Left ventricle myocardium inferior (tissue), 1 donor: ENCODE data around the gene DCDC2. TPM values are rescaled to one million over a fixed set of nuclear protein-coding genes. Genes with fewer than 3 reads are reported as not detected.

ENCODE experiments used
- DNase-seq: peaks from one replicate; pipeline ENCODE4 v3.0.0-alpha.2; 2020
- H3K27ac ChIP-seq: fragments of 200-600 bp; replicated peaks from 2 replicates; pipeline ENCODE4 v1.8.0; 2021
- H3K27me3 ChIP-seq: fragments of 200-600 bp; 2 replicates; pipeline ENCODE4 v1.8.0; 2021; ENCODE audit warnings: low read depth
- H3K36me3 ChIP-seq: fragments of 200-600 bp; 2 replicates; pipeline ENCODE4 v1.8.0; 2021
- H3K4me1 ChIP-seq: fragments of 200-600 bp; 2 replicates; pipeline ENCODE4 v1.8.0; 2021
- H3K4me3 ChIP-seq: fragments of 200-600 bp; 2 replicates; pipeline ENCODE4 v1.8.0; 2021; ENCODE audit warnings: mild to moderate bottlenecking, moderate library complexity
- H3K9me3 ChIP-seq: fragments of 200-600 bp; replicated peaks from 2 replicates; pipeline ENCODE4 v1.8.0; 2021
- CTCF ChIP-seq: fragments of 200-600 bp; IDR thresholded peaks from 2 replicates; pipeline ENCODE4 v1.8.0; 2021; ENCODE audit warnings: antibody characterized with exemption, mild to moderate bottlenecking, borderline replicate concordance
- intact Hi-C: fragments of 100-400 bp; cut with micrococcal nuclease; formaldehyde crosslinking; loops from one replicate; pipeline ENCODE4 v1.11.0; 2022
- total RNA-seq: library from RNA; stranded (reverse); fragmentation: NEBNext Ultra II Directional; extraction: Animal tissue kit (Norgen Biotek cat#: 25700); gene quantifications from one replicate; pipeline ENCODE4 v1.2.1, GENCODE V29; 2021
- donor health status: DM: no; HTN: yes; CAD: no; lungs with severe emphysema.

The DCDC2 gene
- total RNA-seq, 1 donor from 2014 or later = not detected

GRCh38 chr6:24225838-24226237, 132.0 kb downstream of the DCDC2 start:
- intact Hi-C loops = no loop called here
- no peak for DNase-seq

DNA sequence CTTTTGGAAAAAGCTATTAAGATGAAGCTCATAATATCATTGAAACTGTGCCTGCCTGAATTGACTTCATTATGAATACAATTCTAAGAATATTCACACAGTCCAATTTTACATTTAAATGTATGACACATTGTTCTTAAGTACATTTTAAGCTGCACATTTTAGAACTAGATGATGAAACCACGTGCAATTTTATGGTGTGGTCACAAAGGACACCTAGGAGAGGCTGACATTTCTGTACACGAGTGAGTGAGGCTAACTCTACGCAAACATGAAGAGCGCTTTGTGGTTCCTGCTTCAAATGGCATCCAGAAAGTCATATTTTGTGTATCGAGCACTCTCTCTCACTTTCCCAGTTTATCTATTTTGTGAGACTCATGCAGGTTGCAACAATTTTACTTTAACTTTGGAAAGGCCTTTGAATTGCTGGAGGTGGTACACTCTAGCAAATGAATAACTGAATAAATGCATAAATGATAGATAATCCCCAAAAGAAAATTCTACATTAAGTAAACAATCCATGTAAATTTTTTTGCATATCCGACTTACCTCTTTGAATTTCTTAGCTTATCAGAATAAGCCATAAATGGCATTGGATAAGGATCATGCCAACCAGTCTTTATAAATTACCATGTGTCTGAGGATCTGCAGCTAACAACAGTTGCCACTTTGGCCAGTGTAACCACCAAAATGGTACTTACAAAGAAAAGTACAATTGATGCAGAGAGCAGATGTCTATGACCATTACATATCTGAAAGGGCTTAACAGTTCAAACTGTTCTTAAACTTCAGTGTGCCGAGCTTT, 134.5 kb downstream of the DCDC2 start:
- Histone ChIP-seq H3K4me3 (no peak overlapping the region), H3K4me1 (no peaks in the 10 kb centered on the region), H3K27me3 (peaks cover 24% of the 10 kb centered on the region), H3K9me3 (no peaks in the 10 kb centered on the region), H3K36me3 (no peaks in the 10 kb centered on the region), H3K27ac (no peak overlapping the region)
- intact Hi-C loops = no loop called here
- DNase-seq = no peak
- no peak for TF ChIP-seq CTCF

More at GRCh38 chr6:24225838-24226237, 132.0 kb downstream of the DCDC2 start:
- peaks cover 36% of the 10 kb centered on the region for H3K27me3 ChIP-seq
- H3K4me1 ChIP-seq = no peaks in the 10 kb centered on the region
- H3K9me3 ChIP-seq = no peaks in the 10 kb centered on the region
- no peak for TF ChIP-seq CTCF
- no peak overlapping the region for H3K4me3 ChIP-seq
- H3K36me3 ChIP-seq = no peaks in the 10 kb centered on the region
- no peak overlapping the region for H3K27ac ChIP-seq

DNA sequence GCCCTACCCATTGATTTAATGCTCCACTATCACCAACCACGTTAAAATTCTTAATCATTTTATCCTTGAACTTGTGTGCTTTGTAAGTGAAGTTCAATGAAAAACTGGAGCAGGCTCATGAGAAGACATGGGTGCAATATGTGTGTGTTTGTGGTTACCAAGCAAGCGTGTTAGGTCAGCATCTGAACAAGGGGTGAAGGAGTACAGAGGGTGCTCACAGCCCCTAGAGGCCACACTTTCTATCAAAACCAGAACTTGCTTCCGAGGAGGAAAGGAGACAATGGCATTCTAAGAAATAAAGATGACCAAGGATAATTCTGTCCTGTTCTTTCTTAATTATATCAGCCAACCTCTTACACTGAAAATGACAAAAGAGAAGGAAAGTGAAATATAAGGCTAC, 138.2 kb downstream of the DCDC2 start:
- intact Hi-C loops = no loop called here
- no peak for TF ChIP-seq CTCF
- DNase-seq = no peak
- H3K27ac ChIP-seq = no peak overlapping the region
- H3K4me1 ChIP-seq = no peaks in the 10 kb centered on the region
- peaks cover 6% of the 10 kb centered on the region for H3K27me3 ChIP-seq
- no peaks in the 10 kb centered on the region for H3K36me3 ChIP-seq
- no peaks in the 10 kb centered on the region for H3K9me3 ChIP-seq
- H3K4me3 ChIP-seq = no peak overlapping the region

- no peaks in the 10 kb centered on the region for H3K36me3 ChIP-seq
- H3K4me1 ChIP-seq = no peaks in the 10 kb centered on the region
- no peak for DNase-seq
- TF ChIP-seq CTCF = no peak
- intact Hi-C loops = no loop called here
- H3K9me3 ChIP-seq = no peaks in the 10 kb centered on the region
- no peak overlapping the region for H3K4me3 ChIP-seq
- H3K27me3 ChIP-seq = no peaks in the 10 kb centered on the region
- no peak overlapping the region for H3K27ac ChIP-seq
These were observed 142.9 kb downstream of the DCDC2 start for GRCh38 chr6:24214984-24215383.

GRCh38 chr6:24207413-24207812, 150.4 kb downstream of the DCDC2 start:
- H3K36me3 ChIP-seq = no peaks in the 10 kb centered on the region
- DNase-seq = no peak
- no peaks in the 10 kb centered on the region for H3K27me3 ChIP-seq
- no peaks in the 10 kb centered on the region for H3K4me1 ChIP-seq
- H3K4me3 ChIP-seq = no peak overlapping the region
- H3K9me3 ChIP-seq = no peaks in the 10 kb centered on the region
- no peak for TF ChIP-seq CTCF
- no peak overlapping the region for H3K27ac ChIP-seq
- intact Hi-C loops = no loop called here
